NCI-H128 (cell line): ENCODE data around the gene CCR5AS.
"Not testable (repeated sequence)": the region's sequence is repeated elsewhere in the genome, so short reads cannot be mapped to it uniquely, and the experiment has no call there.

Experiments used
- DNase-seq: peaks from one replicate; lab custom pipeline; 2025; ENCODE audit not compliant: unreplicated experiment; lab: John Stamatoyannopoulos, UW

CCR5AS gene

DNA sequence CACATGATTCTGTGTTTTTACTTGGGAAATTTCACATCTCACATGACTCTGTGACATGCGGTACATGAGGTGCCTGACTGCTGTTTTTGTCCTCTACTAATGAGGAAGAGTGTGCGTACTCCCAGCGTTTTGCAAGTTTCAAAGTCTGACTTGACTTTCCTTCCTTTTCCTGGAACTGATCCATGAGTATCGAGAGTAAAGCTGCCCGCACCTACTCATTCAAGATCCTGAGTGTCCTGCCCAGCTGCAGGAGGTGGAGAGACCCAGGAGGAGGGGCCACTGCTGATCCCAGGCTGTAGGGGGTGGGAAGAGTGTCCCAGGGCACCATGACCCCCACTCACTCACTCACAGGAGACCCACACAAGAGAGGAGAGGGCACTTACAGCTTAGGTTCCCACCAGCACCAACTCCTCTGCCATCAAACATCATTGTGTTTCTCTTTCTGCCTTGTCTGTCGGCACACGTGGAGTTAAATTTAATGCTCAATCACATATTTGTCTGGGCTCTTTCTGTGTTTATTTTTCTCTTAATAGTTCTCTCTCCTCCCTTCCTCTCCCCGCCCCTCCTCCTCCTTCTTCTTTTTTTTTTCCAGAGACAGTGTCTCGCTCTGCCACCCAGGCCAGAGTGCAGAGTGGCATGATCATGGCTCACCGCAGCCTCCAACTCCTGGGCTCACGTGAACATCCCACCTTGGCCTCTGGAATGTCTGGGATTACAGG is 1.4 kb downstream of the CCR5AS start:
- no peak for DNase-seq

DNA sequence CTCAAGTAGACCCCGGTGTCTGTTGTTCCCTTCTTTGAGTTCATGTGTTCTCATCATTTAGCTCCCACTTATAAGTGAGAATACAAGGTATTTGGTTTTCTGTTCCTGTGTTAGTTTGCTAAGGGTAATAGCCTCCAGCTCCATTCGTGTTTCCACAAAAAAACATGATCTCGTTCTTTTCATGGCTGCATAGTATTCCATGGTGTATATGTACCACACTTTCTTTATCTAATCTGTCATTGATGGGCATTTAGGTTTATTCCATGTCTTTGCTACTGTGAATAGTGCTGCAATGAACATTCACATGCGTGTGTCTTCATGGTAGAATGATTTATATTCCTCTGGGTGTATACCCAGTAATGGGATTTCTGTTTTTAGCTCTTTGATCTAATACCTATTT is 4.0 kb downstream of the CCR5AS start:
- DNase-seq: not testable (repeated sequence)

DNA sequence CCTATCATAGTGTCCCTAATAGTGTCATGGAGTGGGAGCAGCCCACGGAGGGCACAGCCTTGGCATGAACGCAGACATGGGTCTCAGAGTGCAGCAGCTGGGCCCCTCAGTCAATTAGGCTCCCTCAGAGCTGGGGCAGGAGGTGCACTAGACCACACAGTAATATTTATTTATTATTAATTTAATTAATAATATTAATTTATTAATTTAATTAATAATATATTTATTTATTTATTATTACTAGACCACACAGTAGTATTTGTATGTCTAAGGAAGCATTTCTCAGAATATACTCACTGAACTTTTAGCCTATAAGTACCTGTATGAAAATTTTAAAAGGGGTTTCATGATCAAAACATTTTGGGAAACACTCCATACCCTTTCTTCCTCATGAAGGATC is 5.3 kb downstream of the CCR5AS start:
- DNase-seq: no peak

DNA sequence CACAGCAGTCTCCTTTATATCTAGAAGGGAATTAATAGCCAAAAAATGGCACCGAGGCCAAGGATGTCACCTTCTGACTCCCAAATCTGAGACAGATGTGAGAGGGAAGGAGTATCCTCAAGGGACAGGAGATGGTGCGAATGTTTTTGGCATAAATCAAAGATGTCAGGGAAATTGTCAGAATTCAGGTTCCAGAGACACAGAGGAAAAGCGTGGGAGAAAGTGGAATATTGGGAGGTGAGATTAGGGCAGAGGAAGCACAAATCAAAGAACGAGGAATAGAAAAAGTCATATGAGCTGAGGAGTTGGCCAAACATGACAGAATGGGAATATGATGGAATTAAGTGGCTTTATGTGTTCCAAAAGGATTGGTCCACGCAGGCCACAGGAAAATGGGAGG is 6.0 kb downstream of the CCR5AS start:
- no peak for DNase-seq

DNA sequence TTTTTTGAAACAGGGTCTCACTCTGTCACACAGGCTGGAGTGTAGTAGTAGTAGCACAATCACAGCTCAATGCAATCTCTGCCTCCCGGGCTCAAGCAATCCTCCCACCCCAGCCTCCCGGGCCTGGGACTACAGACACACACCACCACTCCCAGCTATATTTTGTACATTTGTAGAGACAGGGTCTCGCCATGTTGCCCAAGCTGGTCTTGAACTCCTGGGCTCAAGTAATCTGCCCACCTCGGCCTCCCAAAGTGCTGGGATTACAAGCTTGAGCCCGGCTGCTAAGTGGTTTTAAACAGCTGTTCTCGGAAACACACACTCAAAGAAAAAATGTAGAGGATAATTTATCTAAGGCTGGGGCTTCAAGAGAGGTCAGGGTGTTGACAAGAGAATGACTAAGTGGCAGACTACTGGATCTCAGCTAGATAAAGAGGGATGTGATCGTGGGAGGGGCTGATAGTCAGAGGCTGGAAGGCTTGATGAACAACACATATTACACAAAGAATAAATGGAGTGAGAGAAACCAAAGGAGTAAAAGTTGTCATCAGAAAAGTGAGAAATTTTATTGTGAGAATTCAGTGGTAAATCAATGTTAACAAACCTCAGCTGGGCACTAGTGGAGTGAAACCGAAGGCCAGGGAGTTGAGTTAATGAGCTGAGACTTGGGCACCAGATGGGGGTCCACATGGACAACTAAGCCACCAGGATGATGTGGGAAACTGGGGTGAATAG is 6.7 kb downstream of the CCR5AS start:
- no peak for DNase-seq

DNA sequence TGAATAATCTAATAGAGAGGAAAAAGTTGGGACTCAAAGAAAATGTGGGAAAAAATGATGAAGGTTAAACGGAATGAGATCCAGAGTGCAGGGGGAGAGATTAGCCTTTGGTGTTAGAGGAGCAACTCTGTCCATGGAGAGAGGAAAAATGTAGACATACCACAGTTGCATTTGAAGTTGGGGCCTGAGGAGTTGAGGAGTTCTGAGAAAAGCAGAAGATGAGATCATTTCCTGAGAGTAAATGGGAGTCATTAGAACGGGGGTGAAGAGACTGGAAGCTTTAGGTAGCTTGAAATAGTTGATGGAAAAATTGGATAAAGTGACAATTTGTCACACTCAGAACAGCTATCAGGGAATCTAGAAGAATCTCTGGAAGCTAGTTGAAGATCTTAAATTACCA is 7.3 kb downstream of the CCR5AS start:
- DNase-seq: no peak

DNA sequence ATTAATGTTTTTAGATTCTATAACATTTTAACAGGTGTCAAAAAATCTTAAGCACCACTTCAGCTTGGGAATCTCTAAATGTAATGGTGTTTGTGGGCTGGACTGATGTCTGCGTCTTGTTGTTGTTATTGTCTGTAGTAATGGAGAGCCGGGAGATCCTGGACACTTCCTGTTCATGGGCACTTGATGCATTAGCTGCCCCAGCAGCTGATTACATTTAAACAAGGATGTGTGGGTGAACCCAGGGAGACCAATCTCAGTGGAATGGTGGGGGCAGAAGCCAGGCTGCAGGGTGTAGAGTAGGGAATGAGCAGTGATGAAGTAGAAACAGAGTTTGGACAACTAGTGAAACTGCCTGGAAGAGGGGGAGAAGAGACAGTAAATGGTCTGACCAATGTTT is 7.8 kb downstream of the CCR5AS start:
- no peak for DNase-seq

DNA sequence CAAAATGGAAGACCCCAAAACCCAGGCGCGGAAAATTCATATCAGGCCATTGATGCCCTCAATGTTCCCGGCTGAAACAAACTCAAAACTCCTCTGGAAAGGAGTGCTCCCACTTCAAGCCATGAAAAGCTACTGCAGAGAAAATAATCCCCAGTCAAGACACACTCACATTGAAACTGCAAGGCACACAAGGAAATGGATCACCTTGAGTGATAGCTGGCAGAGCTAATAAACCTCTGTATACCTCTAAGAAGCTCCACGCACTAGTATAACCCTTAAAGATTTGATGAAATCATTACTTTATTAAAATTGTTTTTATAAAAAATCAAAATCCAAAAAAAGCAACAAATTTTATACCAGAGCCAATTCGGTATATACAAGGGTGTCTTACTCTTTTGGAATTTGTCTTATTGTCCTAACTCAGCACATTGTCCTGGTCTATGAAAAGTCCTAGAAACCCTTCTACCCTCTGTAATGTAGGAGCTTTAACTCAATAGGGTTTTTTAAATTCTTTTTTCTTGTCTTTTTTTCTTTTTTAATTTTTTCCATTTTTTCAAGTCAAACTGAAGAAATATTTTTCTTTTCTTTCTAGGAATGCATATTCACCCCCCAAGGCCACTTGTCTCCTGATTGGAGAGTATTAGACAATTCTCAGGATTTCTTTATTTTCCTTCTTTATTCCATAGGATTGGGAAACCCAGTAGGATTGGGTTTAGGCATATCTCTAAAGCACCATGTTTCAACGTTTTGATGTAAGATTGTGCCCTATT is 8.5 kb downstream of the CCR5AS start:
- no peak for DNase-seq

DNA sequence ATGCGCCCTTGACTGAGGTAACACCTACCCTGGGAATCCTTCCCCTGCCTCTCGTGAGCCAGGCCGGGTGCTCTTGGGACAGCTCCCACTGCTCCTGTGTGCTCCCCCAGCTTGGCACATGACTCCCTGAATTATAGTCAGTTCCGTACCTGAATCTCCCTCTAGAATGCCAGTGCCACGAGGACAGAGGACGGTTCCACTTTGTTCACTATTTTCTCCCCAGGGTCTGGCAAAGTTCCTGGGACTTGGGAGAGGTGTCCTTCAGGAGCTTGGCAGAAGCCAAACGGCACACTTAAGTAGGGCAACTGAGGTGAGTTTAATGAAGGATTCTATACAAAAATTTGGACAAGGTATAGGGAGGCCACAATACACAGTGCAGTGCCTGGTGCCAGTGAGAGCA is 9.8 kb downstream of the CCR5AS start:
- DNase-seq: no peak

DNA sequence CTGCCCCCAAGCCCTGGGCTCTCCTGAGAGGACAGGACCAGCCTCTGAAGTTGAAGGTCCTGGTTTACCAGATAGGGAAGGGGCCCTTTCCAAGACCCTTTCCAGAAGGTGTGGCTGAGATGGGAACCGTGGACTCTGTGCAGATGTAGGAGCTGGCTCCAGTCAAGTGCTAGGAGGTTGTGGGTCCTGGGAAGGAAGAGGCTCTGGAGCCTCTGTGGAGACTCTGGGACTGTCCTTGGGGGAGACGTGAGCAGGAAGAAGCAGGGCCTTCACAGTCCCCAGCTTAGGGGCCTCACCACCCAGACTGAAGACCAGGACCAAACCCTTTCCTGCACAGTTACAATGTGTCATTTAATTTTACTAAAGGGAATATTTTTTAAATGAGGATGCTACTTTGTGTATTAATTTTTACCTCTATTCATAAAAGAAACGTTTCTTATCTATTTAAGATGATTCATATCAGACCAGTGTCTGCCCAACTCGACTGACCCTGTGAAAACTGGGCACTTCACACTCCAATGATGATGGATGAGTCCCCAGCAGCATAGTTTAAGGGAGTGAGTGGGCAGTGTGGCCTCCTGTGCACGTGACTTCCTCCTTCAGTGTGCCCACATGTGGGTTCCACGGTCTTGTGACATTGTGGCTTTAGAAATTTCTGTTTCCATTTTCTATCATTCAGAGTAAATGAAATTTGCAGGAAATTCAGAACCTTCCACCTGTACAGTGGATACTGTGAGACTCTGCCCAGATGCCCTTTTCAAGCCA is 10.9 kb downstream of the CCR5AS start:
- no peak for DNase-seq

DNA sequence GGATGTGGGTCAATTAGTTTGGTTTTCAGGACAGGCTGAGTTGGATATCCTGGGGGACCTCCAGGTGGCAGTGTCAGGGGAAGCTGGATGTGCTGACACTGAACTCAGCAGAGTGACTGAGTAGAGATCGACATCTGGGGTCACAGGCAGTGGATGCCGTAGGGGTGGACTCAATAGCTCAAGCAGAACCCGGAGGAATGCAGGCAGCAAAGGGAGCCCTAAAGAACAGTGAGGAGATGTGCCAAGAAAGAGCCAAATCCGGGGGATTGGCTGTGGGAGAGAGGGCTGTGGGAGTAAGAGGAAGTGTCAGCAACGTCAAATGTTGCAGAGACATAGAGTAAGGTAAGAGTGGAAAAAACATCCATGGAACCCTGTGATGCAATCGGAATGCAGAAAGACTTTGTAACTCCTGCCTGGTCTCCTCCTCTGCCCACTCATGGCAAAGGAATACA is 11.6 kb downstream of the CCR5AS start:
- no peak for DNase-seq

DNA sequence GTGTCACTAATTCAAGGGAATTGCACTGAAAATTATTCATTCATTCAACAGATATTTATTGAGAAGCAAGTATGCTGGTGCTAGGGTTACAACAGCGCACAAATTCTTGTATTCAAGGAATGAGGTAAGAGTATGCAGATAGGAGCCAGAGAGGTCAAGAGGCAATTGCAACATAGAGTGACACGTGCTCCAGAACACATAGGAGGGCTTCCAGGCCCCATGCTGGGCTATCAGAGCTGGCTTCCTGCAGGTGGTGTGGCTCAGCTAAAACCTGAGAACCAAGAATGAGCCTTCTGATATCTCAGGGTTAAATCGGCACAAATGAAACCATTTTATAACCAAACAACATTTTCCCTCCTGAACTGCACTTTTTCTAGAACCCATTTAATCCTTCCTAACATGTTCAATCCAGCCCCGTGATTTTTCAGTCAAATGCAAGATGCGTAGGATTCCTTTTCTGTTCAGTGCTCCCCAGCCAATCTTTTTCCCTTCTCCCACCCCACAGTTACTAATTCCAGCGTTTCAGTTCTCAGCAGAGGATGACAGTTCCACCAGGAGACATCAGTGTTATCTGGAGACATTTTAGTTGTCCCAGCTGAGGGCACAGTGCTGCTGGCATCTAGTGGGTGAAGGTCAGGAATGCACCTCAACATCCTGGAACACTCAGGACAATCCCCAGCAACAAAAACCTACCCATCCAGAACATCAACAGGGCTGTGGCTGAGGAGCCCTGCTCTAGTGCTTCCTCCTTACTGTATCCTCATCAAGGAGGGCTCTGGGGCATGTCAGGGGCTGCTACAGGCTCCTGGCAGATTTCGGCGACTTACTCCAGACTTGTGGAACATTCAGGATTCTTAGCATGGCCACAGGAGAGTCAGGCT is 13.1 kb downstream of the CCR5AS start:
- DNase-seq: no peak

DNA sequence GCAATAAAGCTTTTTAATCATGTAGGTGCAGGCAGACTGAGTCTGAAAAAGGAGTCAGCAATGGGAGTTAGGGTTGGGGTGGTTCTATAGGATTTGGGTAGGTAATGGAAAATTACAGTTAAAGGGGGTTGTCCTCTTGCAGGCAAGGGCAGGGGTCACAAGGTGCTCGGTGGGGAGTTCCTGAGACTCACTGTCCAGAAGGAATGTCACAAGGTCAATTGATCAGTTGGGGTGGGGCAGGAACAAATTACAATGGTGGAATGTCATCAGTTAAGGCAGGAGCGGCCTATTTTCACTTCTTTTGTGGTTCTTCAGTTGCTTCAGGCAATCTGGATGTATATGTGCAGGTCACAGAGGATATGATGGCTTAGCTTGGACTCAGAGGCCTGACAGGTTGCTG is 13.9 kb downstream of the CCR5AS start:
- no peak for DNase-seq

DNA sequence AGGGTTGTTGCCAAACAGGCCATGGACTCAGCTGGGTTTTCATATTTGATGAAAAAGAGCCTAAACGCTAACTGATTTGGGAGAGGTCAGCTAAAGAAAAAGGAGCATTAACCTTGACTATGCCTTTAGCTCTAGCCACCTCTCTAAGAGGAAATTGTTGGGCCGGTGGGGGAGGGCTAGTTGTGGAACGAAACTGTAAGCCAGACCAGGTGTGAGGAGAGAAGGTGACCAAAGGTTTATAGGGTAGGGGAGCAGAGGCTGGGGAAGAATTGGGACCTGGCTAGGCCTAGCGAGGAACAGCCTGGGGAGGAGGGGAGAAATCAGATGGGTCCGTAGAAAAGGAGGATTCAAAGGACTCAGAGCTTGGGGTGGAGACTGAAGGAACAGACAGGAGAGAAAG is 15.3 kb downstream of the CCR5AS start:
- DNase-seq: not testable (repeated sequence)

DNA sequence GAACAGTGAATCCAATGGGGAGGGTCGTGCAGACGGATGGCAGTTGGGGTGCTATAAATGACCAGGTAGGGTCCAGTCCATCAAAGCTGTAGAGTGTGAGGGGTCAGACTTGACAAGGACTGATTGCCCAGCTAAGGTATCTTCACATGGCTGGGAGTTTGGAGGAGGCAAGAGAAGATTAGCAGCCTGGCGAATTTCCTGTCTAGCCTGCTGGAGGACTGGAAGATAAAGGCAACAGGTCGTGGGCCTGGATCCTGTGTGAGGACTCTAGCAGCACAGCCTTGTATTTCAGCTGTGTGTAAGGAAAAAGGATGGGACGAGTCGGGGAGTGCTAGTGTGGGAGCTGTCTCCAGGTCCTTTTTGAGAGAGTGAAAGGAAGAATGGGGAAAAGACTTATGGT is 17.6 kb downstream of the CCR5AS start:
- no peak for DNase-seq

DNA sequence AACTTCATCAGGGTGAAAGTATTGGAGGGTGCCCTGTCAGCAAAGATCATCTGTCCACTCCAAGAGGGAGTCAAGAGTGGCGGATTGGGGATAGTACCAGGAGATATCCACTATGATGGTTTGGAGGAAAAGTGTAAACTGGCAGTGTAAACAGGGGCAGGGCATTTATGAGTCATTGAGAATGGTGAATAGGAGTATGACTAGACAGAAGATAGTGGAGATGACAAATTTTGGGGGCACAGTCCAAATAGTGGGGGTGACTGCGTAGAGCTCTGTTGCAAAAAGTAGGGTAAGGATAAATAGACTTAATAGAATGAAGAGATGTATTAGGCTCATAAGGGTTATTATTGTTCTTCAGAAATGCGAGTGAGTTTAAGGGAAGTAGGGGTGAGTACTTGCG is 18.0 kb downstream of the CCR5AS start:
- DNase-seq: not testable (repeated sequence)

DNA sequence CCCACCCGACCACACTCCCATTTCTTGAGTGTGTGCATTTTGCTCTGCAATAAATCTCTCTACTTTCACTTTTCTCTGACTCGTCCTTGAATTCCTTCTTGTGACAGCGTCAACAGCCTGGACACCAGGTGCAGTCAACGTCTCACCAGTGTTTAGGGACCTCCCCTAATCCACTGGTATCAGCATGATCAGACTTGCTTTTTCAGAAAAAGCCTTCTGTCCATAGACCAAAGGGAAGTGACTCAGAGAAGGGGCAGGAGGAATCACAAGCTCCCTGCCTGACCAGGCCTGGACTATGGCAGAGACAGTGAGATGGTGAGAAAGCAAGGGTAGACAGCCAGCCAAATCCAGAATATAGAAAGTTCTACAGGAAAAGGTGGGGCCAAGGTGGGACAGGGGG is 20.7 kb downstream of the CCR5AS start:
- no peak for DNase-seq

DNA sequence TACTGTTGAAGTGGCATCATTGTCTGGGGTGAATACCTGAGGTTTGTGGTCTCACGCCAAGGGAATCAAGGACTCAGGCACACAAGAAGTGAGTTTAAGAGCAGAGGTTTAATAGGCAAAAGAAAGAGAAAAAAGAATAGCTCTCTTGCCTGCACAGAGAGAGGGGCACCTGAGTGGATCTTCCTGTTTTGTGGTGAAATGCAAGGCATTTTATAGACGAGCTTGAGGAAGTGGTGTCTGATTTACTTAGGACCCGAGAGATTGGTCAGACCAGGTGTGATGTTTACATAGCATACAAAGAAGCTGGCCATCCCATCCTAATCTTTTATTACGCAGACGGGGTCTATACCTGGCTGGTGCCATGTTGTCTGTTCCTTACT is 22.9 kb downstream of the CCR5AS start:
- no peak for DNase-seq

DNA sequence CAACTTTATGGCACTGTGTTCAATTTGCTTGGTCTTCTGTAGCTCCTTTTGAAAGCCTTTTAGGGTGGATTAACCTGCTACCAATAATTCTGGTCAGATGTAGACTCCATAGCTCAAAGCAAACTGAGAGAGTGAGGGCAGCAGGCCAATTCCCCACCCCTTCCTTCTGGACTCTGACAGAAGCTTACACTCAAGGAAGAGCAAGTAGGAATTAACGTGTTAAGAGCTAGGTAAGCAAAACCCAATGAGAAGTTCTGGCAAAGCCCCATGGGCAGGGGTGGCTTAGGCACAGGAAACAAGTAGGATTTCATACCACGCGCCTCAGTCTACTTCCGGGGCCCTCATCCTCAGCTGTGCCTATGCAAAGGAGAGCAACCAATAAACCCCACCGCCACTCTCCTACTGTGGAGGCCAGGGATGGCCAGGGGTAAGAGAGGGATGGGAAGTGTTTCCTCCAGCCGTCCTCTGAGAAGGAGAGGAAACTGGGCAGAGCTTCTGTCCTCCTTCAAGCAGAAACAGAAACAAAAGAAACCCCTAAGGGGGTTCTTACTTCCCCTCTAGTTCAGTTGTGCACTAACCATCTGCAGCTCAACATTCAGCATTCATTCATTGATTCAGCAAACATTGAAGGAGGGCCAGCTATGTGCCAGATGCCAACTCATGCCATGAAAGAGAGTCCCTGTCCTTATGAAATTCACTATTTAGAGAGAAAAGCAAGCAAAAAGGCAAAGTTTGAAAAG is 23.5 kb downstream of the CCR5AS start:
- no peak for DNase-seq

DNA sequence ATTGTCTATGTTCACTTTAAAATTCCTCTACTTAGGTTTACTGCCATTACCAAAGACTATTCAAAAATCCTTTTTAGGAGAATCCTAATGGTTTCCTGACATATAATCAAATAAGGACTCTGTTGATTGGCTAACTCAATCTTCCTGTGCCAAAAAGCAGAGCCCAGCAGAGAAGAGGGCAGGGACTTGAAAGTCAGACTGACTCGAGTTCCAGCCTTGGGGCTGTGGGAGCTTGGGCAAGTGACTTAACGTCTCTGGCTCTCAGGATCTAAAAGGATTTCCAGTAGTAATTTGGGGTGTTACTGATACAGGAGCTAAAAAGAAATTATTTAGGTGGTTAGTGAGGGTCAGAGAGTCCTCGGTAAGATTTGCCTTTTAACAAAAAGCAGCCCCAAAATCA is 25.2 kb downstream of the CCR5AS start:
- DNase-seq: no peak
